HepG2 (cell line): ENCODE measurements around the gene RHBDD1. TPM values are rescaled to one million over a fixed set of nuclear protein-coding genes. Genes with fewer than 3 reads are reported as not detected.
A peak's percentile ranks its signal among the peaks of the same experiment; 100 is the strongest.

Experiments
- ATAC-seq: fragments of 200-7000 bp; cut with Tn5 transposase; 3 replicates; pipeline ENCODE4 v1.9.1; 2020; ENCODE audit warnings: mild to moderate bottlenecking, moderate library complexity
- BruUV-seq: library from RNA; stranded (reverse); fragments of 400-500 nt; replicated peaks from 2 replicates; lab custom pipeline; 2021; lab: Mats Ljungman, UMichigan
- CTCF ChIA-PET: fragments of 300-600 bp; formaldehyde crosslinking; extraction: SDS; loops from one replicate; lab custom pipeline; 2021; ENCODE audit warnings: low total read pairs, inconsistent platforms, low intra/inter-chr PET ratio; lab: Yijun Ruan, JAX
- POLR2A ChIA-PET: fragments of 350-600 bp; sonication (Branson Sonifier 250); formaldehyde crosslinking; loops from one replicate; lab custom pipeline; 2020; ENCODE audit warnings: antibody characterized with exemption, inconsistent platforms; lab: Yijun Ruan, JAX
- DNase-seq: peaks from one replicate; pipeline ENCODE4 v3.0.0-alpha.2; 2015; ENCODE audit warnings: low spot score
- FAIRE-seq: peaks from 3 replicates; lab custom pipeline; 2011; peaks lifted over from hg19 to GRCh38; lab: Jason Lieb, UNC
- H2AFZ ChIP-seq: one replicate; pipeline ENCODE4 v1.6.1; 2011; ENCODE audit warnings: low read length, inconsistent platforms
- H3K27ac ChIP-seq: fragments of 300-600 bp; 3 replicates; pipeline ENCODE4 v1.8.0; 2011; ENCODE audit warnings: mixed run types, mild to moderate bottlenecking, mixed read lengths, low read length, inconsistent platforms; ENCODE audit not compliant: insufficient read depth; ENCODE audit errors: extremely low read length
- H3K27me3 ChIP-seq, 2 experiments: fragments of 200-600 bp in 1 of 2; 2 replicates in 1 of 2; 3 replicates in 1 of 2; pipeline versions ENCODE4 v1.6.0 to v1.8.0; 2011; ENCODE audit warnings: low read length in 2 of 2, mild to moderate bottlenecking in 2 of 2, moderate library complexity in 2 of 2, inconsistent platforms in 1 of 2; ENCODE audit not compliant: insufficient read depth in 2 of 2, control insufficient read depth in 1 of 2
- H3K36me3 ChIP-seq, 2 experiments: fragments of 200-600 bp in 1 of 2; replicated peaks in 1 of 2; 2 replicates in 1 of 2; 3 replicates in 1 of 2; pipeline versions ENCODE4 v1.5.1 to v1.8.0; 2011; ENCODE audit warnings: low read length in 2 of 2, inconsistent platforms in 1 of 2; ENCODE audit not compliant: insufficient read depth in 2 of 2, control insufficient read depth in 1 of 2
- H3K4me1 ChIP-seq: 2 replicates; pipeline ENCODE4 v1.5.1; 2012; ENCODE audit warnings: low read length, inconsistent platforms; ENCODE audit not compliant: insufficient read depth
- H3K4me2 ChIP-seq: 2 replicates; pipeline ENCODE4 v1.6.0; 2011; ENCODE audit warnings: low read depth, low read length, inconsistent platforms
- H3K4me3 ChIP-seq, 3 experiments: fragments of 200-600 bp in 1 of 3; sonication (generic), shearing (Covaris generic) in 1 of 3; replicated peaks in 1 of 3; 2 replicates each; pipeline ENCODE4 v1.5.1; 2011 to 2016; ENCODE audit warnings: low read length in 3 of 3, inconsistent platforms in 2 of 3, low read depth in 2 of 3, mild to moderate bottlenecking in 2 of 3, control low read depth in 1 of 3, mixed read lengths in 1 of 3; ENCODE audit not compliant: insufficient read depth in 1 of 3
- H3K79me2 ChIP-seq: one replicate; pipeline ENCODE4 v1.6.1; 2011; ENCODE audit warnings: low read length, inconsistent platforms; ENCODE audit not compliant: insufficient read depth
- H3K9ac ChIP-seq: 2 replicates; pipeline ENCODE4 v1.6.0; 2011; ENCODE audit warnings: mild to moderate bottlenecking, low read depth, low read length, inconsistent platforms; ENCODE audit not compliant: insufficient read depth
- H3K9me3 ChIP-seq: 2 replicates; pipeline ENCODE4 v1.5.1; 2012; ENCODE audit warnings: mild to moderate bottlenecking, low read length
- H4K20me1 ChIP-seq: 2 replicates; pipeline ENCODE4 v1.6.0; 2011; ENCODE audit warnings: inconsistent platforms, mild to moderate bottlenecking, low read length, moderate library complexity; ENCODE audit not compliant: insufficient read depth
- ATF3 ChIP-seq: sonication (generic); formaldehyde crosslinking; IDR thresholded peaks from 2 replicates; pipeline ENCODE4 v1.4.0; 2020; ENCODE audit warnings: missing genetic modification reagents
- BCL6 ChIP-seq: IDR thresholded peaks from 2 replicates; pipeline ENCODE4 v1.6.1; 2016; ENCODE audit warnings: missing genetic modification reagents, missing compliant biosample characterization
- FOXP4 ChIP-seq: sonication (generic); formaldehyde crosslinking; IDR thresholded peaks from 2 replicates; pipeline ENCODE4 v1.4.0; 2020; ENCODE audit warnings: missing genetic modification reagents
- GTF3A ChIP-seq: sonication (generic); formaldehyde crosslinking; conservative IDR thresholded peaks from 2 replicates; pipeline ENCODE4 v1.4.0; 2020; ENCODE audit warnings: mild to moderate bottlenecking, missing genetic modification reagents
- HDAC6 ChIP-seq: fragments of 200-600 bp; sonication (generic); IDR thresholded peaks from 2 replicates; pipeline ENCODE4 v1.7.0; 2017; ENCODE audit warnings: mild to moderate bottlenecking, antibody characterized with exemption, low read length, low read depth
- HIVEP1 ChIP-seq: sonication (generic); formaldehyde crosslinking; IDR thresholded peaks from 2 replicates; pipeline ENCODE4 v1.4.0; 2020; ENCODE audit warnings: mild to moderate bottlenecking, missing genetic modification reagents
- KIAA2018 ChIP-seq: sonication (generic); formaldehyde crosslinking; IDR thresholded peaks from 2 replicates; pipeline ENCODE4 v1.5.0; 2020; ENCODE audit warnings: mild to moderate bottlenecking, missing genetic modification reagents, borderline replicate concordance
- STAT6 ChIP-seq: sonication (generic); formaldehyde crosslinking; IDR thresholded peaks from 2 replicates; pipeline ENCODE4 v1.4.0; 2020; ENCODE audit warnings: missing genetic modification reagents, mild to moderate bottlenecking, borderline replicate concordance
- ZFP37 ChIP-seq: sonication (generic); formaldehyde crosslinking; IDR thresholded peaks from 2 replicates; pipeline ENCODE4 v1.4.0; 2020; ENCODE audit warnings: missing genetic modification reagents, borderline replicate concordance
- WGBS: methylation state at CpG from one replicate; pipeline ENCODE4 v1.1.6; 2017; ENCODE audit warnings: low lambda C conversion rate; 5-methylcytosine and 5-hydroxymethylcytosine counted together
- in situ Hi-C: cut with HindIII; loops from 2 replicates; pipeline ENCODE4 v1.10.0; 2017; ENCODE audit warnings: low pct_unique_long_range_greater_than_20kb; ENCODE audit not compliant: extremely low pct_ligation_motif_present
- intact Hi-C: fragments of 100-400 bp; cut with micrococcal nuclease; formaldehyde crosslinking; loops from one replicate; pipeline ENCODE4 v1.10.0; 2022; ENCODE audit not compliant: unreplicated experiment
- polyA plus RNA-seq, 8 experiments: library from polyadenylated mRNA; depleted of rRNA in 3 of 8; stranded (reverse) in 7 of 8; unstranded in 1 of 8; fragments of >200 nt; fragmentation: Illumina TruSeq in 4 of 8; extraction: Trizol in 4 of 8; gene quantifications; 2 replicates each; pipeline versions ENCODE4 v1.2.1 to v1.2.3, GENCODE V29; 2011 to 2016; ENCODE audit warnings: low read depth in 4 of 8, missing spikeins in 1 of 8, mixed read lengths in 1 of 8; ENCODE audit not compliant: insufficient read depth in 1 of 8
- total RNA-seq, 5 experiments: library from RNA; depleted of rRNA; stranded (reverse); fragments of >200 nt; fragmentation: Illumina TruSeq; extraction: Trizol; gene quantifications; 2 replicates each; pipeline ENCODE4 v1.2.3, GENCODE V29; 2016; ENCODE audit warnings: low read depth in 1 of 5

RHBDD1 gene
- total and polyA plus RNA-seq, 2 of the 13 experiments (the other 11 are each of a cell fraction or from before 2014, with no cell fraction given) = 8.2 to 9.5 TPM

GRCh38 chr2:226837787-226838603 lies 2.1 kb downstream of the RHBDD1 start:
- 87% methylated on average over 12 of the region's 12 CpGs for WGBS
- FAIRE-seq (no peak), ATAC-seq (no peak), DNase-seq (no peak)
- no peak overlapping the region; the same call in 1 of the 2 replicates for H3K9ac ChIP-seq
- ChIA-PET CTCF (no interaction called here), POLR2A (interaction anchor here (1.5 to 2.7 kb wide), 2 partner anchors 35 to 37 kb away, joined by 4 to 15 read pairs; no protein-coding TSS in a partner anchor)
- H3K27ac ChIP-seq = no peak overlapping the region
- in situ Hi-C loops (no loop called here), intact Hi-C loops (no loop called here)
- no TSS peak for BruUV-seq
- H3K27me3 ChIP-seq = no peaks in the 10 kb centered on the region
- H3K79me2 ChIP-seq = no peaks in the 10 kb centered on the region
- peak overlapping the region; percentile 88 for H3K4me2 ChIP-seq
- peak overlapping the region in 1 of 3 experiments; percentile 77; a peak in 1 of 6 replicates for H3K4me3 ChIP-seq
- no peaks in the 10 kb centered on the region for H4K20me1 ChIP-seq
- H3K4me1 ChIP-seq = peaks cover 36% of the 10 kb centered on the region
- no peak overlapping the region for H2AFZ ChIP-seq
- no peaks in the 10 kb centered on the region for H3K36me3 ChIP-seq
- no peaks in the 10 kb centered on the region for H3K9me3 ChIP-seq
- TF ChIP-seq FOXP4 (CRISPR knock-in tag) = no peak
- no peak for TF ChIP-seq HDAC6
- no peak for TF ChIP-seq HIVEP1 (CRISPR knock-in tag)
- TF ChIP-seq KIAA2018 (CRISPR knock-in tag) = no peak
- no peak for TF ChIP-seq BCL6 (CRISPR knock-in tag)
- no peak for TF ChIP-seq GTF3A (CRISPR knock-in tag)
- 0 out of 2 replicates have a peak, but pooled peaks have one; percentile 45 for TF ChIP-seq STAT6
- TF ChIP-seq ATF3 (CRISPR knock-in tag) = no peak
- no peak for TF ChIP-seq ZFP37 (CRISPR knock-in tag)
